Panc1 (cell line): ENCODE data around the gene LPIN1. TPM values are rescaled to one million over a fixed set of nuclear protein-coding genes. Genes with fewer than 3 reads are reported as not detected.

Source experiments
- ATAC-seq: fragments of 200-7000 bp; cut with Tn5 transposase; 2 replicates; pipeline ENCODE4 v1.9.1; 2020; ENCODE audit warnings: mild to moderate bottlenecking, moderate library complexity
- BruUV-seq: library from RNA; stranded (reverse); fragments of 400-500 nt; replicated peaks from 2 replicates; lab custom pipeline; 2021; lab: Mats Ljungman, UMichigan
- CTCF ChIA-PET: fragments of 300-600 bp; sonication (Branson Sonifier 250); formaldehyde crosslinking; loops from one replicate; lab custom pipeline; 2022; ENCODE audit warnings: antibody characterized with exemption; lab: Charles Lee
- POLR2A ChIA-PET: fragments of 300-600 bp; sonication (Branson Sonifier 250); formaldehyde crosslinking; loops from one replicate; lab custom pipeline; 2022; ENCODE audit warnings: antibody characterized with exemption; lab: Charles Lee
- DNase-seq: peaks from one replicate; pipeline ENCODE4 v3.0.0-alpha.2; 2010; ENCODE audit warnings: low read depth, low spot score
- H3K27ac ChIP-seq: 2 replicates; pipeline ENCODE4 v1.5.1; 2011; ENCODE audit warnings: mild to moderate bottlenecking, low read length, inconsistent platforms
- H3K27me3 ChIP-seq: fragments of 200-500 bp; sonication (Bioruptor generic); 2 replicates; pipeline ENCODE4 v1.6.0; 2014; ENCODE audit warnings: low read length, inconsistent platforms; ENCODE audit not compliant: control insufficient read depth, insufficient read depth
- H3K36me3 ChIP-seq: fragments of 200-500 bp; sonication (Bioruptor generic); 2 replicates; pipeline ENCODE4 v1.5.1; 2014; ENCODE audit warnings: inconsistent platforms, mild to moderate bottlenecking, low read length, moderate library complexity; ENCODE audit not compliant: control insufficient read depth, insufficient read depth
- H3K4me1 ChIP-seq: 2 replicates; pipeline ENCODE4 v1.5.1; 2011; ENCODE audit warnings: inconsistent platforms, mild to moderate bottlenecking, low read length, moderate library complexity; ENCODE audit not compliant: control insufficient read depth, insufficient read depth
- H3K4me3 ChIP-seq, 2 experiments: 2 replicates each; pipeline ENCODE4 v1.5.1; 2011 to 2012; ENCODE audit warnings: low read depth in 2 of 2, low read length in 2 of 2, mild to moderate bottlenecking in 2 of 2, inconsistent platforms in 1 of 2, moderate library complexity in 1 of 2
- H3K9me3 ChIP-seq: fragments of 200-500 bp; sonication (Bioruptor generic); 2 replicates; pipeline ENCODE4 v1.5.1; 2014; ENCODE audit warnings: low read depth, mild to moderate bottlenecking, inconsistent platforms, low read length, moderate library complexity; ENCODE audit not compliant: control insufficient read depth, insufficient read depth
- CTCF ChIP-seq: fragments of 450-650 bp; IDR thresholded peaks from 2 replicates; pipeline ENCODE4 v1.5.1; 2017; ENCODE audit warnings: mild to moderate bottlenecking
- POLR2AphosphoS5 ChIP-seq: IDR thresholded peaks from 2 replicates; pipeline ENCODE4 v1.6.1; 2012; ENCODE audit warnings: mild to moderate bottlenecking, low read depth, low read length, moderate library complexity
- REST ChIP-seq, 2 experiments: IDR thresholded peaks; 2 replicates each; pipeline ENCODE4 v1.6.1; 2011 to 2012; ENCODE audit warnings: low read depth in 2 of 2, control low read depth in 1 of 2, low read length in 1 of 2, mild to moderate bottlenecking in 1 of 2, moderate library complexity in 1 of 2; ENCODE audit not compliant: insufficient read depth in 1 of 2
- SIN3A ChIP-seq: IDR thresholded peaks from 2 replicates; pipeline ENCODE4 v1.6.1; 2012; ENCODE audit warnings: low read depth, mild to moderate bottlenecking, low read length, moderate library complexity, borderline replicate concordance; ENCODE audit not compliant: insufficient read depth
- TCF7L2 ChIP-seq: IDR thresholded peaks from 2 replicates; pipeline ENCODE4 v1.6.1; 2011; ENCODE audit warnings: mild to moderate bottlenecking, low read depth, low read length, inconsistent platforms
- in situ Hi-C: cut with HindIII; loops from 2 replicates; pipeline ENCODE4 v1.10.0; 2016; ENCODE audit warnings: low sequenced_read_pairs, low pct_unique_long_range_greater_than_20kb
- intact Hi-C: fragments of 100-400 bp; cut with micrococcal nuclease; formaldehyde crosslinking; loops from one replicate; pipeline ENCODE4 v1.10.0; 2022; ENCODE audit not compliant: unreplicated experiment
- total RNA-seq: library from RNA; stranded (reverse); gene quantifications from one replicate; pipeline ENCODE4 v1.2.1, GENCODE V29; 2021; ENCODE audit not compliant: unreplicated experiment

Gene LPIN1
- total RNA-seq, 1 experiment from 2014 or later: 51.8 TPM

- no peak for ATAC-seq
- no peaks in the 10 kb centered on the region for H3K27me3 ChIP-seq
These were observed 20.0 kb upstream of the LPIN1 start for GRCh38 chr2:11726384-11726783.

More at GRCh38 chr2:11726384-11726783, 20.0 kb upstream of the LPIN1 start:
- POLR2A ChIA-PET: interaction anchor here (0.7 kb wide), 1 partner anchor 359 kb away, joined by 9 read pairs; no protein-coding TSS in a partner anchor
- H3K36me3 ChIP-seq: no peaks in the 10 kb centered on the region
- DNase-seq: no peak
- no peak overlapping the region for H3K27ac ChIP-seq
- in situ Hi-C loops (no loop called here), intact Hi-C loops (no loop called here)
- H3K4me3 ChIP-seq: no peak overlapping the region
- BruUV-seq: no TSS peak
- CTCF ChIA-PET: interaction anchor here (1.1 kb wide), 1 partner anchor 33 kb away, joined by 4 read pairs; no protein-coding TSS in a partner anchor
- no peaks in the 10 kb centered on the region for H3K9me3 ChIP-seq
- TF ChIP-seq POLR2AphosphoS5: no peak
- TF ChIP-seq REST (IDR thresholded peaks at IDR 0.05; ENCODE audit: insufficient read depth in 1 of 2, low read depth in 2 of 2, low read length in 1 of 2): no peak
- TF ChIP-seq CTCF: no peak
- TF ChIP-seq TCF7L2: no peak
- TF ChIP-seq SIN3A: no peak
- H3K4me1 ChIP-seq: no peaks in the 10 kb centered on the region
